ENCODE data around the gene SH3TC1.

SH3TC1 gene

DNA sequence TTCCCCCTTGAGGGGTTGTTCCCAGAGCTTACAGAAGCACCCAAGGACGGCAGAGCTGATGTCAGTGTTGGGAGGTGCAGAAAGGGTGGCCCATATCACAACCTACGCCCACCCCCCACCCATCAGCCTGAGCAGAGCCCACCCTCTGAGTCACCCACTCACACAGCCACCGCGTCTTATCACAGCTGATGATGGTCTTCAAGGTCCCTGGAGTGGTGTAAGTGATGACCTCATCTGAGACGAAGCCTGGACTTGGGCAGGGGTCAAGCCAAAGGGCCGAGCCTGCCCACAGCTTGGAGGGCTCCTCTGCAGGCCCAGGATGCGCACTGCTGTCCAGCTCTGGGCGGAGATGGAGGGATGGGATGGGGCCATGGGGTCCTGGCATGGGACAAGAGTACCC is 67.4 kb downstream of the SH3TC1 start:
- in situ Hi-C loops (cut with HindIII; ENCODE audit: low pct_unique_long_range_greater_than_20kb, low sequenced_read_pairs) = no loop called here
- no peak for TF ChIP-seq JUND (IDR thresholded peaks at IDR 0.05; ENCODE audit: low read depth)
- no peak for DNase-seq (ENCODE audit: low read depth in 1 of 2, low spot score in 1 of 2)

DNA sequence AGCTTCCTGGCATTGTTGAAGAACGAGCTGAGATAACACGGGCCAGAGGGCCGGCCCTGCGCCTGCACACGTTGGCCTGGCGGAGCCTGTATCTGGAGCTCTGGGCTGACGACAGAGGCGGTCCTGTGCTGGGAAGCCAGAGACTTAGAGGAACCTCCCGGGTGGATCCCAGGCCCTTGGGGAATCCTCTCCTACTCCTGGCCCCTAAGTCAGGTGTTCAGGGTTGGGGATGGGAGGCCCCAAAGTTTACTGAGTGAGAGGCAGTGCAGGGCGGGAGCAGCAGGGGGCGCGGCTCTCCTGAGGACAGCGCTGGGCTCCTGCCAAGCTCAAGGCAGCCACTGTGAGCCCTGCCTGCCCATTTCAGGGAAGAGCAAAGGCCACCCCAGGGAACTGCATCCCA is 68.0 kb downstream of the SH3TC1 start:
- DNase-seq (ENCODE audit: low read depth in 1 of 2, low spot score in 1 of 2) = peak; percentile 59 to 76
- in situ Hi-C loops (cut with HindIII; ENCODE audit: low pct_unique_long_range_greater_than_20kb, low sequenced_read_pairs) = no loop called here
- no peak for TF ChIP-seq JUND (IDR thresholded peaks at IDR 0.05; ENCODE audit: low read depth)

DNA sequence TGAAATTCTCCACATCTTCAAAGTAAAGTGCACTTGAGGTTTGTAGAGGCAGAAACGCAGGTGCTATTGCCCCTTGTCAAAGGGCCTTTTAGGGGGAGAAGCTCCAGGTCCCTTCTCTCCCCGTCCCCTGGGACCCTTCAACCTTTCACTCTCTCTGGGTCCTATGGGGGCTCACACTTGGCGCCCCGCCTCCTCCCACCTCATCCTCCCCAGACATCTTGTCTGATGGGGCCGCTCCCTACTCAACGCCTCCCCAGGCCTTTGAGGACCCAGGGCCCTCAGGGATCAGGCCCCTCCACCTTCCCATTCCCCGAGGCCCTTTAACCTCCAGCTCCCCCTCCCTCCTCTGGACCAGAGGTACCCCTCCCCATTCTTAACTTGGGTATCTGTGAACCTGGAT is 69.1 kb downstream of the SH3TC1 start:
- no peak for TF ChIP-seq JUND (IDR thresholded peaks at IDR 0.05; ENCODE audit: low read depth)
- in situ Hi-C loops (cut with HindIII; ENCODE audit: low pct_unique_long_range_greater_than_20kb, low sequenced_read_pairs) = no loop called here
- no peak for DNase-seq (ENCODE audit: low read depth in 1 of 2, low spot score in 1 of 2)

DNA sequence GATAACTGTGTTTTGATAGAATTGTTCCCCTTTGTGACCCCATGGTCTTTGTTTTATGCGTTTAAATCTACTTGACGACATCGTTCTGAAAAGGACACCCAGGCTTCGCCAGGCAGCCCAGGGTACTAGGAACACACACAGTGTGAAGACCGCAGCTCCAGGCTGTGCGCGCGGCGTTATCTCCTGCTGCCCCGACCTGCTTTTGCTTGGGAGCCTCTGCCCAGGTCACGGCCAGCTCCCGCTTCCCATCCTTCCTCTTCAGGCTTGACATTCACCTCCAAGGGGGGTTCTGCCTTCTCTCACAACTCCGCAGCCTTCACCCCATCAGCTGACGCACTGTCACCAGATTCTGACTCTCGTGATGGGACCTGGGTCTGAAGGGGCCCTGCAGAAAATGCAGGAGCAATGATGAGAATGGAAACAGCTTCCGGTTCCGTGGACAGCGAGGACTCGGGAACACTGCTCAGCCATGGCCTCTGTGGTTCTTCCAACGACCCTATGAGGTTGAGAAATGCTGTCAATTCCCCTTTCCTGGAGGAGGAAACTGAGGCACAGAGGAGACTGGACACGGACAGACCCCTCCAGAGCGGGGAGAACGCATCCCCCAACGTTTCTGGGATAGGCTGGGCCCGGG is 69.9 kb downstream of the SH3TC1 start:
- in situ Hi-C loops (cut with HindIII; ENCODE audit: low pct_unique_long_range_greater_than_20kb, low sequenced_read_pairs) = no loop called here
- no peak for TF ChIP-seq JUND (IDR thresholded peaks at IDR 0.05; ENCODE audit: low read depth)
- DNase-seq (ENCODE audit: low read depth in 1 of 2, low spot score in 1 of 2) = no peak

DNA sequence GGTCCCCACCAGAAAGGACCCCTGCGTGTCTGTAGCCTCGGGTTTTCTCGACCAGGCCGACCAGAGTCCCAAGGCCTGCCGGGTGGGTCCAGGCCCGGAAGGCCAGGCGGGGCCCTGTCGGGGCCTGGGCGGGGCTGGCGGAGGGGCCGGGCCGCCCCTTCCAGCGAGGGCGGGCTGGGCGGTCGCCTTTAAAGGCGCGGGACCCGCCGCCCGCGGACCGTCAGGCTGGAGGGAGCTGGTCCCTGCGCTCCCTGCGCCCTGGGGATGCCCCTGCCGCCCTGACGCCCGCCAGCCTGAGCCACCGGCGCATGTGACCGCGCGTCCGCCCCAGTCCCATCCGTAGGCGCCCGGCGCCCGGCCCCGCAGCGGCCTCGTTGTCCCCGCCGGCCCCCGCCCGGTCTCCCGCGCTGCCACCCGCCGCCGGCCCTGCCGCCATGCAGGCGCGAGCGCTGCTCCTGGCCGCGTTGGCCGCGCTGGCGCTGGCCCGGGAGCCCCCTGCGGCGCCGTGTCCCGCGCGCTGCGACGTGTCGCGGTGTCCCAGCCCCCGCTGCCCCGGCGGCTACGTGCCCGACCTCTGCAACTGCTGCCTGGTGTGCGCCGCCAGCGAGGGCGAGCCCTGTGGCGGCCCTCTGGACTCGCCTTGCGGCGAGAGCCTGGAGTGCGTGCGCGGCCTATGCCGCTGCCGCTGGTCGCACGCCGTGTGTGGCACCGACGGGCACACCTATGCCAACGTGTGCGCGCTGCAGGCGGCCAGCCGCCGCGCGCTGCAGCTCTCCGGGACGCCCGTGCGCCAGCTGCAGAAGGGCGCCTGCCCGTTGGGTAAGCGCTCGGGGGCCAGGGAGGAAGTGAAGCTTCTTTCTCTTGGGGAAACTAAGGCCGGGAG is 70.7 kb downstream of the SH3TC1 start, which contains the start of gene HTRA3:
Gene HTRA3 (plus strand): TSS at position 220 of the 883 bp plus-strand sequence. CDS start 215 bp downstream, at position 435.
- TF ChIP-seq JUND (IDR thresholded peaks at IDR 0.05; ENCODE audit: low read depth) = no peak
- DNase-seq (ENCODE audit: low read depth in 1 of 2, low spot score in 1 of 2) = no peak
- in situ Hi-C loops (cut with HindIII; ENCODE audit: low pct_unique_long_range_greater_than_20kb, low sequenced_read_pairs) = no loop called here

DNA sequence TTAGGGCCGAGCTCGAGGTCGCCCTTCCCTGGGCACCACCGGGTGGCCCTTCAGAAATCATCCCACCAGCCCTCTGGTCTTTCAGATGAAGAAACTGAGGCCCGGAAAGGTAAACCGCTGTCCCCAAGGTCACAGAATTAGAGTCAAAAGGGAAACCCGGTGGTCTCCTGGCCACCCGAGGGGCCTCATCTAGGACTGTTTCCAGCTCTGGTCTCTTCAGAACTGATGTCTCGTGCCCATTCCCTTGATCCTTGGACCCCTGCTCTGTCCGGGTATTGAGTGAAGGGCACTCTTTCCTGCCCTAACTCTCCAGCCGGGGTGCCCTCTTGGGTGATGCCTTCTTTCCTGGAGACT is 71.3 kb downstream of the SH3TC1 start:
- in situ Hi-C loops (cut with HindIII; ENCODE audit: low pct_unique_long_range_greater_than_20kb, low sequenced_read_pairs) = no loop called here
- no peak for TF ChIP-seq JUND (IDR thresholded peaks at IDR 0.05; ENCODE audit: low read depth)
- no peak for DNase-seq (ENCODE audit: low read depth in 1 of 2, low spot score in 1 of 2)

DNA sequence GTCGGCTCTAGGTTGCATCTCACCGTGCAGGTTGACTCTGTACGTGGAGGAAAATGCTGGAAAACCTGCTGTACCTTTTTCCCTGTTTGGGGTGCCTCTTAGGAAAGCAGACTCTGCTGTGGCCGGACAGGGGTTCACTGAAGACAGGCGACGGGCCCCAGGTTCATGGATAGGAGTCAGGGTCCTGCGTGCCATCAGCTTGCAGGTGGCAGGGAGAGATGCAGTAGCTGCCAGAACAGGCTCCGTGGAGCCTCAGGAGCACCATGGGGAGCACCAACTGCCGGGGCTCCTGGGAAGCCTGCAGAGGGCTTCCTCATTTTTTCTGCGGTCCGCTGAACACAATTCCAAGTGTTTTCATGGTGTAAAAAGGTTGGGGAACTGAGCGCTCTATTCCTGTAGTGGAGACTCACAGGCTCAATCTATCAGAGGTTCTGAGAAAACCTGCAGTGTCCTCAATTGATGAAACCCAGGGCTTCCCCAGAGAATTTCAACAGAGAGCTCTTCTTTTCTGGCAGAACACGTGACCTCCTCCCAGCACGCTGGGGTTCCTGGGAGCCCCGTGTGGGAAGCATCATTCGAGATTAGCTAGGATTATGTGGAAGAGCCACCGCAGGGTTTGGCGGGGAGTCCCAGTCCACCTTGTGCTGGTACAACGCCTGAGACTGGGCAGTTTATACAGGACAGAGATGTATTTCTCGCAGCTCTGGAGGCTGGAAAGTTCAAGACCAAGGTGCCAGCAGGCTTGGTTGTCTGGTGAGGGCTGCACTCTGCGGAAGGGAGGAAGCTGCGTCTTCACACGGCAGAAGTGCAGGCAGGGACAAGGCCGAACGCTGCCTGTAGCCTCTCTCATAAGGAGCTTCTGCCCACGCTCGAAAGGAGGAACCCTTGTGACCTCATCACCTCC is 72.1 kb downstream of the SH3TC1 start:
- DNase-seq (ENCODE audit: low read depth in 1 of 2, low spot score in 1 of 2) = no peak
- in situ Hi-C loops (cut with HindIII; ENCODE audit: low pct_unique_long_range_greater_than_20kb, low sequenced_read_pairs) = no loop called here
- no peak for TF ChIP-seq JUND (IDR thresholded peaks at IDR 0.05; ENCODE audit: low read depth)

DNA sequence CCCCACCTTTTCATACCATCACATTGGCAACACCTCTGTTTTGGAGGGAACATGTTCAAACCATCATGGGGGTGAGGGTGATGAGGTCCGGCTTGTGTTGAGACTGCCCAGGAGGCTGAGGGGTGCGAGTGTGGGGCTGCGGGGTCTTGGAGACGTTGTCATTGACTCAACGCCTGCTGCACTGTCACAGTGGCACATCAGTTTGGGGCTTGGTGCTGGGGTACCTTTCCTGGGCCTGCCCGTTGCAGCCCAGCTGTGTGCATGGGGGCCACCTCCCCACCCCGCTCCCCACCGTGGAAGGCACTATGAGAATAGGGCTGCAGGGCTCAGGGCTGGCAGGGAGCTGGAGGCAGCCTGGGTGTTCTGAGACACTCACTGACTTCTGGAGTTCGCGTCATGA is 72.7 kb downstream of the SH3TC1 start:
- TF ChIP-seq JUND (IDR thresholded peaks at IDR 0.05; ENCODE audit: low read depth) = no peak
- in situ Hi-C loops (cut with HindIII; ENCODE audit: low pct_unique_long_range_greater_than_20kb, low sequenced_read_pairs) = no loop called here
- DNase-seq (ENCODE audit: low read depth in 1 of 2, low spot score in 1 of 2) = no peak

DNA sequence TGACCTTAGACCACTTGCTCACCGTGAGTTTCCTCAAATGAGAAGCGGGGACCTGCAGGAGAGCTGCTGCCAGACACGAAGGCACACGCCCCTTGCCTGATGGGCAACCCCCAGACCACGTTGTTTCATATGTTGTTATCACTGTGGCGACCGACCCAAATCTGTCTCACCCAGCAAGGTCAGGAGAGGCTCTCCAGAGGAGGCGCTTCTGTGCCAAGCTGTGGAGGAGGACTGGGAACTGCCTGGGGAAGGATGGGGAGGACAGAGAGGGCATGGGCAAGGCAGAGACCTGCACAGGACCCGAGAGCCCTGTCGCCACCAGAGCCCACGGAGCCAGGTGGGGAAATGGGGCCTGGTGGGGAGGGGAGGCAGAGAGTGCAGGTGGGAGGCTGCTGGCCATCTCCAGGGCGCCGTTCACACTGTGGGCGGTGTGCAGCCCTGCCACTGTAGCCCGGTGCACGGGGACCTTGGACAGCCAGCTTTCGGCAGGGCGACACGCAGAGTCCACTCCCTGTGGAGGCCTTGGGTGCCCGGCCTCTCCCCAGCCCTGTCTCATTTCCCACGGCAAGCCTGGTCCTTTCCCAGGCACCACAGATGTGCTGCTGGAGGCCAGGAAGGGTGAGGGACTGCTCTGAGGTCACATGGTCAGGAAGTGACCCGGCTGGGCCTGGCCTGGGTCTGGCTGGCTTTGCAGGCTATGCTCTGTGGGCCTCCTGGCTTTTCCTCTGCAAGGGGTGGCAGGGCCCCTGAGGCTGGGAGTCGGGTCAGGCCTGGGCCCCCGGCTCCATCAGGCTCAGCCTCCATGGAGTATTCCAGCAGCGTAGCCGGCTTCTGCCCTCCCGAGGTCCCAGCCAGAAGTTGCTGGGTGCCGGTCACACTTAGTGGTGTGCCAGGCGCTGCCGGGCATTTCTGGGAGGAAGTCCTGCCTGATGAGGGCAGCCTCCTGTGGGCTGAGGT is 73.7 kb downstream of the SH3TC1 start:
- TF ChIP-seq JUND (IDR thresholded peaks at IDR 0.05; ENCODE audit: low read depth) = no peak
- in situ Hi-C loops (cut with HindIII; ENCODE audit: low pct_unique_long_range_greater_than_20kb, low sequenced_read_pairs) = no loop called here
- DNase-seq (ENCODE audit: low read depth in 1 of 2, low spot score in 1 of 2) = no peak

DNA sequence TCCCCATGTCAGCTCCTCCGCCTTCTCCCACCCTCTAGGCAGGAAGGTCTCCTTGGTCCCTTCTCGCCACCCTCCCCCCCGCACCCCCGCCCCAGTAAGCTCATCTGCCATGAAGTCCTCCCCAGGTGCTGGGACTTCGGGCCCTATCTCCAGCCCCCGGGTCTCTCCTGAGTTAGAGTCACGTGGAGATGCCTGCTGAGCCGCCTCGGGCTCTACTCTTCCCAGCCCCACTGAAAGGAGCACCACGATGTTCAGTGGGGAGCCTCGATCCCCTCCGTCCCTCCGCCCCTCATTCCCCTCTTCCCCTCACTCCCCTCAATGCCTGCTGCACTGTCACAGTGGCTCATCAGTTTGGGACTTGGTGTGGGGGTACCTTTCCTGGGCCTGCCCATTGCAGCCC is 74.4 kb downstream of the SH3TC1 start:
- no peak for TF ChIP-seq JUND (IDR thresholded peaks at IDR 0.05; ENCODE audit: low read depth)
- DNase-seq (ENCODE audit: low read depth in 1 of 2, low spot score in 1 of 2) = no peak
- in situ Hi-C loops (cut with HindIII; ENCODE audit: low pct_unique_long_range_greater_than_20kb, low sequenced_read_pairs) = no loop called here

DNA sequence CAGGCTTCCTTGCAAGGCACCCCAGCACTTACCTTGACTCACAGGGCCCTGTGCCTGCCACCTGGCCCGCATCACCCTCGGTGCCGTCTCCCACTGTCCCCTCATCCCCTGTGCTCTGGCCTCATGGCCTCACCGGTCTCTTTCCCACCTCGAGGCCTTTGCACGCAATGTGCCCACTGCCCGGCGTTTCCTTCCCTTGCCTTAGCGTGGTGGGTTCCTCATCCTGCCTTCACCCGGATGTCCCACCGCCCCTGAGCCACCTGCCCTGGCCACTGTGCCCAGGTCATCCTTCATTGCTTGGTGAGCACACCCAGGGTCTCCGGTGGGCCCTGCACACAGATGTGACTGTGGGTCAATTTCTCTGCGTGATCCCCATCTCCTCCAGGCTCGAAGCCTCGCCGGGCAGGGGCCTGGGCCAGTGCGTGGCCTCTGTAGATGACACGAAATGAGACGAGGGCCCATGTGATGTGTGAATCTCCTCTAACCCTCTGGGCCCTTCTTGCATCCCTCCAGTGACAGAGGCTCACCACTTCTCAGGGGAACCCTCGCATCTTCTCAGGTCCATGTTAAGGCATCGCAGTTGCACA is 75.1 kb downstream of the SH3TC1 start:
- DNase-seq (ENCODE audit: low read depth in 1 of 2, low spot score in 1 of 2) = no peak
- in situ Hi-C loops (cut with HindIII; ENCODE audit: low pct_unique_long_range_greater_than_20kb, low sequenced_read_pairs) = no loop called here
- no peak for TF ChIP-seq JUND (IDR thresholded peaks at IDR 0.05; ENCODE audit: low read depth)

Data from T47D (cell line).